HG03565 (cell line): ENCODE measurements around the gene PPP3R2.
"Not testable (repeated sequence)": the region's sequence is repeated elsewhere in the genome, so short reads cannot be mapped to it uniquely, and the experiment has no call there.

Experiments
- ATAC-seq: cut with Tn5 transposase; IDR thresholded peaks from one replicate; pipeline ENCODE4 v1.9.1; 2021; ENCODE audit warnings: mild to moderate bottlenecking, moderate library complexity; ENCODE audit not compliant: unreplicated experiment

PPP3R2 gene

GRCh38 chr9:101590074-101590473 lies 4.7 kb downstream of the PPP3R2 start:
- ATAC-seq = not testable (repeated sequence)

DNA sequence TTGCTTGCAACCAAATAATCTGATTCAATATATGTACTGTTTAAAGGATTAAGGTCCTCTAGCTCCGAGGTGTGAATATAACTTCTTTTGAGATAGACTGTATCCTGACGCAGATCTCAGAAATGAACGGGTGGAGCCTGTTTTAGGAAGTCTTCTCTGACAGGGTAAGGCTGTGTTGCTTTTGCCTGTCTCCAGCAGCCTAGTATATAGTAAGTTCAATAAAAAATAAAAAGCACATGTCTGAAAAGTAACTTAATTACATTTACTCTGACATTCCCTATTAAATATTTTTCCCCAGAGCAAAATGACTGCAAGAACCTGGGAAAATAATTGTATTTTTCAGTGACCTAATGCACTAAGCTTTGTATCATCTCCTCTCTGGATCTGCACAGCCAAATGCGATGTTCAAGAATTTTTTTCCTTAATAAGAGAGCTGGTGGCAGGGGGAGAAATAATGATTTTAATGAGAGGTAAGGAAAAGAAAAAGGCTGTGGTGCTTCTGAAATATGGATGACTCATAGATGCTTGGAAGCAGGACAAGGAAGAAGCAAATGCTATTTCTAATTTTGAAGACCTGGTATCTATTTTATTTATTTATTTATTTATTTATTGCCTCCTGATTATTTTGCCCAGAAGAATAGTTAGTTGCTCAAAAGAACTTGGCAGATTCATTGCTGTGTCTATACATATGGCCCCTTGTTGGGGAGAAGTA lies 7.3 kb downstream of the PPP3R2 start:
- no peak for ATAC-seq

- peak; percentile 97 for ATAC-seq
Observed at GRCh38 chr9:101586651-101587050, 8.1 kb downstream of the PPP3R2 start.

- no peak for ATAC-seq
Observed at GRCh38 chr9:101585740-101586139, 9.0 kb downstream of the PPP3R2 start.

- no peak for ATAC-seq
Observed at GRCh38 chr9:101582553-101582952, 12.2 kb downstream of the PPP3R2 start.

DNA sequence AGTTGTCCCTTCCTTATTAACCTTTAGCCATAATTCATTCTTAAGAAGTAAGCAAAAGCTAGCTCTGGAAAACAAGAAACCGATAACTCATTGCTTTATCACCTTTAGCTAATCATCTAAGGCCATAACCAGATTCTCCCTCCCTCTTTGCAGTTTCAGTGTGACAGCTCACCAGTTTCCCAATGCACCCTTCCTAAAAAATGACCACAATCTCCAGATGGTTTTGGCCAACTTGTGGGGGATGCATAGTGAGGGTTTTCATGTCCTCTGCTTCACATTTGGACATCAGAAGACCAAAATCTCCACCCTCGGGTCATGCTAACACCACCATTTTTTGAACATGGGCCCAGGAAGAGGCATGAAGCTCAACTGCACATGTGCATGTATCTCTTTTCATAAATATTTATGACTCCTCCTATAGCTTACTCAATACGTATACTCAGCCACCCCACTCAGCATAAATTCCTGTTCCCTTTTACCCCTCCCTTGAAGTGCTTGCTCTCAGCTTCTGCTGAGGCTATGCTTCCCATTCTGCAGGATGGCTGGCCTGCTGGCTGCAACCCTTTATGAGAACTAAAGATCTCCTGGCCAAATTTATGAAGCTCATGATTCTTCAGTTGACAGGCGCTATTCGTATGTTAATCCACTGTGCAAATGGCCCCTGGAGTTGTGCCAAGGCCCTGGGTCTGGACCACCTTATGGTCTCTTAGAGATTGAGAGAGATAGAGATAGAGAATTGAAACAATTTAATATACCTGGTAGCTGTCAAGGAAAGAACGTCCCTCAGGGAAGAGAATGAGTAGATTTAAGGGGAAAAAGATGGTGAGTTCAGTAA lies 14.8 kb downstream of the PPP3R2 start:
- no peak for ATAC-seq

GRCh38 chr9:101578378-101578777 lies 16.4 kb downstream of the PPP3R2 start:
- ATAC-seq = peak; percentile 62

GRCh38 chr9:101574731-101575333 lies 19.9 kb downstream of the PPP3R2 start:
- ATAC-seq = no peak

- no peak for ATAC-seq
Observed at GRCh38 chr9:101572316-101572715, 22.5 kb downstream of the PPP3R2 start.

- ATAC-seq = no peak
Observed at GRCh38 chr9:101571114-101571513, 23.7 kb downstream of the PPP3R2 start.

- ATAC-seq = no peak
Observed at GRCh38 chr9:101569741-101570501, 24.8 kb downstream of the PPP3R2 start.

- ATAC-seq = no peak
Observed at GRCh38 chr9:101567725-101568350, 26.9 kb downstream of the PPP3R2 start.

DNA sequence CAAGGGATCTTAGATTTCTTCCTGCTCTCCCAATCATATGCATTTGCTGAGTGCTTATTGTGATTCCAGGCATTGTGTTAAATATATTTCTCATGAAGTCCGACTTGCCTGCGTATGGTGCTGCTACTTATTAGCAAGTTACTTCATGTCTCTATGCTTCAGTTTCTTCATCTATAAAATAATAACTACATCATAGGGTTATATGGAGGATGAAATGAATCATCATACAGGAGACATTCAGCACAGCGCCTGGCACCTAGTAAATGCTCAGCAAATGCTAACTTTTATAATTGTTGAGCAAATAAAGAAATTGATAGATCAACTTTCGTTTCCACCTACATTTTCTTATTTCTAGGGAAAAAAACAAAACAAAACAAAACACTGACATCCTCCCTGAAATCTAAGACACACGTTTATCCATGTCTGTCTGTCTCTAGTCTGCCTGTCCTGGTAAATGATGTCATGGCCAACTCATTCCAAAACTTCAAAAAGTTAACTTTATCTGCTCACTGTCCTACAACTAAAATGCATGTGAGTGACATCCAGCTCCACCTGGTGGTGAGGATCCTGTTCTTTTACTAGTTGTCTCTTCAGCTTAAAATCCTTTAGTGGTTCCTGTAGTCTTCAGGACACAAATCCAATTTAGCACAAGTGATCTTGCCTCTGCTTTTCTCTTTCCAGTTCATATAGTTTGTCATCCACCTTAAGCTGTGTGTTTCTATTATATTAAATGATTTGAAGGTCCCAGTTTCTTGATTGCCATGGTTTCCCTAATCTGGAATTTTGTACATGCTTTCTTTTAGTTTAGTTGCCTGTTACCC lies 27.7 kb downstream of the PPP3R2 start:
- ATAC-seq = peak; percentile 80

DNA sequence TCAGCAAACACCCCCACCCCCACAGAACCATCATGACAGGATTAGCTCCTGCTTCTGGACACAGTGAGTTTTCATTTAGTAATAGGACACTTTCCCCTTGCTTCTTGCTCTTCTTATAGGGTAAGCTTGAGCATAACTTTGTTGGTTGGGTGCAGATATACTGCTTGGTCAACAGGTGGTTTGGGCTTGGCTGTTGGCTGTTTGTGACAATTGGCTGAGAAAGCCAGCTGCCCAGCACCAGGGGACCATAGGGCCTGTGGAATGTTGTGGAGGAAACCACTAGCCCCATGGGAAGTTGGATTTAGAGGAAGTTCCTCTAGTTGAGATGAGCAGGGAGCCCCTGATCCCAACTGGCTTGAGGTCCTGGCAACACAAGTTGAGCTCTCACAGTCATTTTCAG lies 30.5 kb downstream of the PPP3R2 start:
- no peak for ATAC-seq

- ATAC-seq = no peak
Observed at GRCh38 chr9:101562966-101563365, 31.8 kb downstream of the PPP3R2 start.

GRCh38 chr9:101561740-101562139 lies 33.0 kb downstream of the PPP3R2 start:
- ATAC-seq = no peak

GRCh38 chr9:101549472-101550098 lies 45.2 kb downstream of the PPP3R2 start:
- not testable (repeated sequence) for ATAC-seq

DNA sequence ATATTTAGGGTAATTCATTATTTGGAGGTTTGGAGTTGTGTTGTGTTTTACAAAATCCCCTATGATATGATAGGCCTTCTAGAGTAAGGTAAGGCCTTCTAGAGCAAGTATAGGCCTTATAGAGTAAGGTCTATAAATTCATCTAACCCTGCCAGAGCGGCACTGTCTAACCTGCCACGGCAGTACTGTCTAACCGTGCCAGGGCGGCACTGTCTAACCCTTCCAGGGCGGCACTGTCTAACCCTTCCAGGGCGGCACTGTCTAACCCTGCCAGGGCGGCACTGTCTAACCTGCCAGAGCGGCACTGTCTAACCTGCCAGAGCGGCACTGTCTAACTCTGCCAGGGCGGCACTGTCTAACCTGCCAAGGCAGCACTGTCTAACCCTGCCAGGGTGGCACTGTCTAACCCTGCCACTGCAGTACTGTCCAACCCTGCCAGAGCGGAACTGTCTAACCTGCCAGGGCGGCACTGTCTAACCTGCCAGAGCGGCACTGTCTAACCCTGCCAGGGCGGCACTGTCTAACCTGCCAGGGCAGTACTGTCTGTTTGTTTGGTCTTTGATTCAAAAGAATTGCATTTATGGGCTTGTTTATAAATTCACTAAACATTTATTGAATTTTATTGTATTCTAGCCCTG lies 51.6 kb downstream of the PPP3R2 start:
- no peak for ATAC-seq
